ES-I3 (cell line): ENCODE data around the gene TCN1.
"Not testable (repeated sequence)": the region's sequence is repeated elsewhere in the genome, so short reads cannot be mapped to it uniquely, and the experiment has no call there.

ENCODE experiments used
- H3K36me3 ChIP-seq: 2 replicates; pipeline ENCODE4 v1.6.1; 2013; ENCODE audit warnings: mild to moderate bottlenecking, low read length, control low read depth, moderate library complexity; ENCODE audit not compliant: insufficient read depth
- H3K4me1 ChIP-seq: 2 replicates; pipeline ENCODE4 v1.6.1; 2013; ENCODE audit warnings: mild to moderate bottlenecking, control low read depth, low read length; ENCODE audit not compliant: insufficient read depth
- H3K9ac ChIP-seq: 2 replicates; pipeline ENCODE4 v1.6.1; 2013; ENCODE audit warnings: low read depth, mild to moderate bottlenecking, low read length, moderate library complexity
- H3K9me3 ChIP-seq: 2 replicates; pipeline ENCODE4 v1.6.1; 2013; ENCODE audit warnings: mild to moderate bottlenecking, low read length, moderate library complexity; ENCODE audit not compliant: control insufficient read depth, insufficient read depth

The TCN1 gene

DNA sequence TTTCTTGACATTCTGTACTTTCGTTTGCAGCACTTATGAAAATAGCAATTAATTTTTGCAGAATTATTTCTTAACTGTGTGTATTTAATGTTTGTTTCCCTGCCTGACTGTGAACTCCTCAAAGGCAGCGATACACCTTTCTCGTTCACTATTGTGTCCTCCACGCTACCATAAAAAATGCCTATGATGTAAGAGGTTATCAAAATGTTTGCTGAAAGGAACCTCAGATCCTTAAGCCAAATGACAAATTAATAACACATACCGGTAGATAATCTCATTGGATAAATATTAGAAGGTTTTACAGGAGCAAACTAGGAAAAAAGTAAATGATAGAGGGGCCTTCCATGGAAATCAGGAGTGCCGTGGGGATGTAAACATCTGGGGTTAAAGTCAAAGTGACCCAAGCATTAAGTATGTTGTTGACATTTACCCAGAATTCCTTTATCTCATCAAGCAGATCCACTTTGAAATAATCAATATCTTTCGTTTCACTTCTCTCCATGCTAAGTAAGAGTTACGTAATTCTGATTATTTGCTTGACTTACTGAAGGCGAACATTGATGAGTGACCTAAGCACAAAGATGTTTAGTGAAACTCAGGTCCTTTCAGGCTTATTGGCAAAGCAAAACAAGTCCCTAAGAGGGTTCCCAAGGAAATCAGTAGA lies 9.7 kb upstream of the TCN1 start:
- Histone ChIP-seq H3K9me3 (no peaks in the 10 kb centered on the region), H3K4me1 (peaks cover 13% of the 10 kb centered on the region), H3K36me3 (no peaks in the 10 kb centered on the region), H3K9ac (no peak overlapping the region)

DNA sequence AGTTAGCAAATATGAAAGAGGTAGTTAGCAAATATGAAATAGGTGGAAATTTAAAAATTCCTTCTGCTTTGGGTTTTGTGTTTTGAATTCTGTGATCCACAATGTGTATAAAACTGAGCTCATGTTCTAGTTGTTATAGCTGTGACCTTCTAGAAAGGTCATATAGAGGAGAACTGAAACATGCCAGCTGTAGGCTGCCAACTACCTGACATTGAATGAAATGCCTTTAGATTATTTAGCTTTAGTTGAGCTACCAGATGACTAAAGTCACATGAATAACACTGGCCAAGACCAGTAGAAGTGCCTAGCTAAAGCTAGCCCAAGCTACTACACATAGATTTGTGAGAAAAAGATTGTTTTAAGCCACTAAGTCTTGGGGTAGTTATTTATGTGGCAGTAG lies 5.8 kb upstream of the TCN1 start:
- no peak overlapping the region for H3K9ac ChIP-seq
- H3K9me3 ChIP-seq, result no peaks in the 10 kb centered on the region
- peaks cover under 1% of the 10 kb centered on the region; the same call in 1 of the 2 replicates for H3K4me1 ChIP-seq
- no peaks in the 10 kb centered on the region for H3K36me3 ChIP-seq

DNA sequence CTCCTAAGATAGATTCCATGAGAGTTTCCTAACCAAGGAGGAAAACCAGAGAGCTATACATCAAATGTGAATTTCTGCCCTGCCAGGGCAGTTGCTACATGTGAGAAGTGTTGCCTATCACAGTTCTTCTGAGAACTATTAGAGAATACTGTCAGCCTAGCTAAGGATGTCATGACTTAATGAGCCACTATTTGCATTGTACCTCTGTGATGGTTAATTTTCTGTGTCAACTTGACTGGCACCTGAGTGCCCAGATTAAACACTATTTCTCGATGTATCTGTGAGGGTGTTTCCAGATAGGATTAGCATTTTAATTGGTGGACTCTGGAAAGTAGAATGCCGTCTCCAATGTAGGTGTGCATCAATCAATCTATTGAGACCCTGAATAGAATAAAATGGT lies 1.7 kb upstream of the TCN1 start:
- H3K36me3 ChIP-seq, result no peaks in the 10 kb centered on the region
- H3K9ac ChIP-seq, result no peak overlapping the region
- H3K9me3 ChIP-seq, result no peaks in the 10 kb centered on the region
- no peaks in the 10 kb centered on the region for H3K4me1 ChIP-seq

DNA sequence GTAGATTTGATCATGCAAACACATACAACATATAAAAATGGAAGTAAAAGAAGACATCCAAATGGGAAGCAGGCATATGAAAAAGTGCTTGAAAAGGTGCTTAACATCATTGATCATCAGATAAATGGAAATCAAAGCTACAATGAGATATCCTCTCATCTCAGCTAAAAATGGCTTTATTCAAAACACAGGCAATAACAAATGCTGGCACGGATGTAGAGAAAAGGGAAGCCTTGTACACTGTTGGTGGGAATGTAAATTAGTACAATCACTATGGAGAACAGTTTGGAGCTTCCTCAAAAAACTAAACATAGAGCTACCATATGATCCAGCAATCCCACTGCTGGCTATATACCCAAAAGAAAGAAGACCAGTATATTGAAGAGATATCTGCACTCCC lies 549 bp upstream of the TCN1 start:
- Histone ChIP-seq H3K4me1 (no peaks in the 10 kb centered on the region), H3K9me3 (no peaks in the 10 kb centered on the region), H3K36me3 (no peaks in the 10 kb centered on the region), H3K9ac (no peak overlapping the region)

DNA sequence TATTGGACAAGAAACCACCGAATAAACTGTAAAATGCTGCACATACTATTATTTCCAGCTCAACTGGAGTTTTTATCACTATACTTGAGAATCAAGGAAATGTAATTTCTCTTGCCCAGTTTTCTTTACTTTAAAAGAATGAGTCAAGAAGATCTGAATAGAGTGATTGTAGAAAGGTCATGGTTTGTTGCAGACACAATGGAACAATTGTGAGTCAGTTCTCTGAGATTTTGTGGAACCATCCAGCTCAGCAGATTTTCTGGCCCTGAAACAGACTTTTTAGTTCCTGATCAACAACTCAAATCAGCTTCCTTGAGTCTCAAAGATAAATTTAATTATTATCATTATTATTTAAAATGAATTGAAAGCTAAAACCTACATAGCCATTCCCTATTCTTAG lies 1.3 kb downstream of the TCN1 start:
- H3K9ac ChIP-seq, result no peak overlapping the region
- no peaks in the 10 kb centered on the region for H3K9me3 ChIP-seq
- no peaks in the 10 kb centered on the region for H3K36me3 ChIP-seq
- no peaks in the 10 kb centered on the region for H3K4me1 ChIP-seq

DNA sequence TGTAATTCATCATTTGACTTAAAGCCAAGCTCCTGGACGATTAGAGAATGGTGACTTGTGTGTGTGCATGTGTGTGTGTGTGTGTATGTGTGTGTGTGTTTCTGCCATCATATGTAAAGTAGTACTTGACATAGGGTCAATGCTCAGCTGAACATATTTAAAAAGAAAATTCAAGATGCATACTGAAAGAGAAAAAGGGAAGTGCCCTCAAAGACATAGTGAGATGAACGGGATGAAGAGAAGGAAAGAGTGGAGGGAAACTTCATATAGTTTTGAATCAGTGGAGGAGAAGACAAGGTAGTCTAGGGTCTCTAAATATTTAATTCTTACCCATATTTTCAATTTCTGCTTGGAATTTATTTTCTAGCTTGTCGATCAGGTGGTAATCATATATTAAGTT lies 4.0 kb downstream of the TCN1 start:
- Histone ChIP-seq H3K36me3 (no peaks in the 10 kb centered on the region), H3K4me1 (peaks cover 9% of the 10 kb centered on the region), H3K9ac (no peak overlapping the region), H3K9me3 (no peaks in the 10 kb centered on the region)

DNA sequence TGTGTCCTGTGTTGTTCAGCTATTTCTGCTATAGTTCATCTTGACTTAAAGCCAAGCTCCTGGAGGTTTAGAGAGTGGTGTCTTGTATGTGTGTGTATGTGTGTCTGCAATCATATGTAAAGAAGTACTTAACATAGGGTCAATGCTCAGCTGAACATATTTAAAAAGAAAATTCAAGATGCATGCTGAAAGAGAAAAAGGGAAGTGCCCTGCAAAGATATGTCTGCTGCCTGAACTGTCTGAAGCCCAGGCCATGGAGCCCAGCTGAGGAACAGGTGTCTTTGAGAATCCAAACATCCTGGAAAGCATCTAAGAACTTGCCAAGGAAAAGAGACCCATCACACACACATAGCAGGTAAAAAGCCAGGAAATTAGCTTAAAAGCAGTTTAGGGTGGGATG lies 6.6 kb downstream of the TCN1 start:
- Histone ChIP-seq H3K36me3 (no peaks in the 10 kb centered on the region), H3K4me1 (peaks cover 16% of the 10 kb centered on the region), H3K9ac (no peak overlapping the region), H3K9me3 (no peaks in the 10 kb centered on the region)

DNA sequence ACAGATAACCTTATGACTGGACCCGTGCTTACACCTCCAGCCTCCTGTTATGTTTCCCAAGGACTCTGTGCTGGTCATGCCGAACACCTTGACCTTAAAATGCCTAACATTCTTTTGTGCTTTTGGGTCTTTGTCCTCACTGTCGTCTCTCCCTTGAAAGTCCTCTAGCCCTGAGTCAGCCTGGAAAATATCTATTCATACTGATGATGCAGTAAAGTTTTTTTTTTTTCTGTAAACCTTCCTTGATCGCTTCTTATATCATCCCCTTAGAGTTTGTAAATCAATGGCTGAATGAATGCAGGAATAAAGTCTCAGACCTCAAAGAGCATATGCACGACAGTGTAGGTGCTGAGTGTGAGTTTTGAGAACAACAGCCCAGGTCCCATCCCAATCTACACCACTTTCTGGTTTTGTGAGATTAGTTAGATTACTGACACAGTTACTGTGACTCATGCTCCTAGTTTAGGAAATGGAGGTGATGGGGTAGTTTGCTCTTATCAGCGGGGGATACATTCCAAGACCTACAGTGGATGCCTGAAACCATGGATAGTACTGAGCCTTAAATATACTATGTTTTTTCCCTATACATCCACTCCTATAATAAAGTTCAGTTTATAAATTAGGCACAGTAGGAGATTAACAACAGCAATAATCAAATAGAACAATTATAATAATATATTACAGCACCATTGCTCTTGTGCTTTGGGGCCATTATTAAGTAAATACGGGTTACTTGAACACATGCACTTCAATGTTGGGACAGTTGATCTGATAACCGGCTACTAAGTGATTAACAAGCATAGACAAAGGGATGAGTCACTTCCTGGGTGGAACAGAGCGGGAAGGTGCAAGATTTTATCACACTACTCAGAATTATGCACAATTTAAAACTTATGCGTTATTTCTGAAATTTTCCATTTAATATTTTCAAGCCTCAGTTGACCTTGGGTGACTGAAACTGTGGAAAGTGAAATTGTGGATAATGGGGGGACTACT lies 8.6 kb downstream of the TCN1 start:
- H3K9ac ChIP-seq, result no peak overlapping the region
- no peaks in the 10 kb centered on the region for H3K36me3 ChIP-seq
- H3K9me3 ChIP-seq, result no peaks in the 10 kb centered on the region
- peaks cover 16% of the 10 kb centered on the region for H3K4me1 ChIP-seq

DNA sequence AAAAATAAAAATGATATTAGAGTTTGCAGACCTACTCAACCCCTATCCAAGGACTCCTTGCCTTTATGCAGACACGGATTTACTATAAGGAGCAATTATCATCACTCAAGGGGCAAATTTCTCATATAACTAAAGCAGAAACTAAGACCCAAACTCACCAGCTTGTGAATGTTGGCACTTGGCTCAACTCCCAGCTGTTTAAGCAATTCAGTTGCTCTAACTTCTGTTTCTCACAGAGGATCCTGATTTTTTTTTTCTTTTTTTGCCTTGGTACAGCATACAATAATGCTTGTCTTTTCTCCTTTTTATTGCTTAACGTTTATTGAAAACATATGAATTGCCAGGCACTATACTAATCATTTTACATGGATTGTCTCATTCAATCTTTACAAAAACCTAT lies 11.4 kb downstream of the TCN1 start:
- Histone ChIP-seq H3K9me3 (no peaks in the 10 kb centered on the region), H3K4me1 (peaks cover 16% of the 10 kb centered on the region), H3K36me3 (no peaks in the 10 kb centered on the region), H3K9ac (no peak overlapping the region)

DNA sequence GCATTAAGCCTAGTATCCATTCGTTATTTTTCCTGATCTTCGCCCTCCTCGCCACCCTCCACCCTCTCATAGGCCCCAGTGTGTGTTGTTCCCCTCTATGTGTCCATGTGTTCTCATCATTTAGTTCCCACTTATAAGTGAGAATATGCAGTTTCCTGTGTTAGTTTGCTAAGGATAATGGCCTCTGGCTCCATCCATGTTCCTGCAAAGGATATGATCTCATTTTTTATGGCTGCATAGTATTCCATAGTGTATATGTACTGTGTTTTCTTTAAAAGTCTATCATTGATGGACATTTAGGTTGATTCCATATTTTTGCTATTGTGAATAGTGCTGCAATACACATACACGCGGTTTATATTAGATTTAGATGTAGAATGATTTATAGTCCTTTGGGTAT lies 14.9 kb downstream of the TCN1 start:
- H3K9me3 ChIP-seq, H3K9ac ChIP-seq, H3K4me1 ChIP-seq, H3K36me3 ChIP-seq: not testable (repeated sequence)

DNA sequence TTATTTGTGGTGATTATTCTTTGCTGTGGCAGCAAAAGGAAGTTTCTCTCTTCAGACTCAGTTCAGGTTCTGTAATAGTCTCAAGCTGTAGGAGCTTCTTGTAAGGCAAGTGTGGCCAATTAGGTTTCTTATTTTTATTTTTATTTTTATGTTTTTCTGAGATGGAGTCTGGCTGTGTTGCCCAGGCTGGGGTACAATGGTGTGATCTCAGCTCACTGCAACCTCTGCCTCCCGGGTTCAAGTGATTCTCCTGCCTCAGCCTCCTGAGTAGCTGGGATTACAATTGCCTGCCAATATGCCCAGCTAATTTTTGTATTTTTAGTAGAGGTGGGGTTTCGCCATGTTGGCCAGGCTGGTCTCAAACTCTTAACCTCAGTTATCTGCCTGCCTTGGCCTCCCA lies 16.7 kb downstream of the TCN1 start:
- not testable (repeated sequence) for H3K36me3 ChIP-seq, H3K9me3 ChIP-seq, H3K4me1 ChIP-seq

DNA sequence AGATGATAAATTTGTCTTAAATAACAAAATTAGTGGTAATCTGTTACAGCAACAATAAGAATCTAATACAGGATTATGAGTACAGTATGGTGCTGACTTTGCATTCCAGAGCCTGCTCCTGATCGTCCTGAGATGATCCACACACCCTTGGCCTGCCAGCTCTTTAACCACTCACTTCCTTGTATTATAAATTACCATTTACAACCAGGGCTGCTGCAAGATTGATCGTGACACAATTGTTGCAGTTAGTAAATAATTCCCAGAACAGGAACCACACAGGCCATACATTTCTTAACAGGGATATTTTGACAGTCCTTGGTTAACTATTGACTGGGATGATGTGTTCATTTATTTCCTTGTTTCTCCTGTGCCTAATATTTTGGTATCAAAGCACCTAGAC lies 17.2 kb downstream of the TCN1 start:
- Histone ChIP-seq H3K9me3 (no peaks in the 10 kb centered on the region), H3K4me1 (no peaks in the 10 kb centered on the region), H3K36me3 (no peaks in the 10 kb centered on the region), H3K9ac (no peak overlapping the region)

More for the DNA sequence above, 16.7 kb downstream of the TCN1 start:
- not testable (repeated sequence) for H3K9ac ChIP-seq

DNA sequence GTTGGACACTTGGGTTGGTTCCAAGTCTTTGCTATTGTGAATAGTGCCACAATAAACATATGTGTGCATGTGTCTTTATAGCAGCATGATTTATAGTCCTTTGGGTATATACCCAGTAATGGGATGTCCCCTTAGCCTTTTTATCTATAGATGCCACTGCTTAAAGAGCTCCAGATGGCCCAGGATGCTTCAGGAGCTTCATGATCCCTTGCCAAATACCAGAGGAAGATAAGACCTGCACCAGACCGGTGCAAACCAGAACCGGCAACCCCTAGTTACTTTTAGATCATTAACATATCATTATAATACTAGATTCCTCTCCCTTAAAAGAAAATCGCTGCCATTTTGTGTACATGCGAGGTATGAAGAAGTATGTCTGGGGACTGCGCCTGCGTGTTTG lies 17.8 kb downstream of the TCN1 start:
- not testable (repeated sequence) for H3K4me1 ChIP-seq, H3K36me3 ChIP-seq, H3K9ac ChIP-seq, H3K9me3 ChIP-seq

DNA sequence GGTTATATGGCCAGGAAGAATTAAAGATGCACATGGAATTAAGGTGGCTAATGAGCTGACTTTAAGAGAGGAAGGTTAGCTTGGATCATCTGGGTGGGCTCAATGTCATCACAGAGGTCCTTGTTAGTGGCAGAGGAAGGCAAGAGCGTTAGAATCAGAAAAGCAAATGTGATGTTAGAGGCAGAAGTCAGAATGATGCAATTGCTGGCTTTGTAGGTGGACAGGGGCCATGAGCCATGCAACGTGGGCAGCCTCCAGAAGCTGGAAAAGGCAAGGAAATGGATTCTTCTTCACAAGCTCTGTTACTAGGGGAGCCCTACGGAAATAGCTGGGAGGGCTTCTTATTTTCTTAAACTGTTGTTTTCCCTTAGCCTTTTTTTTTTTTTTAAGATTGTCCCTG lies 18.7 kb downstream of the TCN1 start:
- H3K9ac ChIP-seq, result no peak overlapping the region
- H3K4me1 ChIP-seq, result no peaks in the 10 kb centered on the region
- no peaks in the 10 kb centered on the region for H3K9me3 ChIP-seq
- H3K36me3 ChIP-seq, result no peaks in the 10 kb centered on the region

DNA sequence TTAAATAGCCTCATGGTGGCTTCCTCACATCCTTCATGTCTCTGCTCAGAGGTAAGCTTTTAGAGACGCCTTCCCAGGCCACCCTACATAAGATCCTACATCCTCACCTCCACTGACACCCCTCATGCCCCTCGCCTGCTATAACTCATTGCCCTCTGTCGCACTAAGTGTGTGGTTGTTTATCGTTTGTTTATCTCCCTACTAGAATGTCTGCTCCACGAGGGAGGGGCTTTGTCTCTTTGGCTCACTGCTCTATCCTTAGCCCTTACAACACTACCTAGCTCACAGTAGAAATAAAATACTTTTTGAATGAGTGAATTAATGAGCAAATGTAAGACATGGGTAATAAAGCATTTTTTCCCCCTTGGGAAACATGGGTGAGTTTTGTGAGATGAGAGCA lies 19.7 kb downstream of the TCN1 start:
- H3K4me1 ChIP-seq, result no peaks in the 10 kb centered on the region
- H3K9ac ChIP-seq, result no peak overlapping the region
- H3K36me3 ChIP-seq, result no peaks in the 10 kb centered on the region
- H3K9me3 ChIP-seq, result no peaks in the 10 kb centered on the region
